HG03460 (cell line): Measurements from ENCODE around the gene LCE5A.
"Not testable (repeated sequence)": the region's sequence is repeated elsewhere in the genome, so short reads cannot be mapped to it uniquely, and the experiment has no call there.

Source experiments
- ATAC-seq: cut with Tn5 transposase; IDR thresholded peaks from one replicate; pipeline ENCODE4 v1.9.1; 2021; ENCODE audit not compliant: unreplicated experiment

The LCE5A gene

DNA sequence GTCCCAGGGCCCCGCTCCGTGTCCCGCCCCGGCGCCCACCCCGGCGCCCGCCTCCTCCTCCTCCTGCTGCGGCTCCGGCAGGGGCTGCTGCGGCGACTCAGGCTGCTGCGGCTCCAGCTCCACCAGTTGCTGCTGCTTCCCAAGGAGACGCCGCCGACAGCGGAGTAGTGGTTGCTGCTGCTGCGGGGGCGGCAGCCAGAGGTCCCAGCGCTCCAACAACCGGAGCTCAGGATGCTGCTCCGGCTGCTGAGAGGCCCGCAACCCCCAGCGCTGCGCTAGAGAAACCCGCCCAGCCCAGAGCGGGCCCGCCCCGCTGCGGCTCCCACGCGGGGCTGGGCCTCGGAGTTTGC is 4.8 kb downstream of the LCE5A start:
- no peak for ATAC-seq

DNA sequence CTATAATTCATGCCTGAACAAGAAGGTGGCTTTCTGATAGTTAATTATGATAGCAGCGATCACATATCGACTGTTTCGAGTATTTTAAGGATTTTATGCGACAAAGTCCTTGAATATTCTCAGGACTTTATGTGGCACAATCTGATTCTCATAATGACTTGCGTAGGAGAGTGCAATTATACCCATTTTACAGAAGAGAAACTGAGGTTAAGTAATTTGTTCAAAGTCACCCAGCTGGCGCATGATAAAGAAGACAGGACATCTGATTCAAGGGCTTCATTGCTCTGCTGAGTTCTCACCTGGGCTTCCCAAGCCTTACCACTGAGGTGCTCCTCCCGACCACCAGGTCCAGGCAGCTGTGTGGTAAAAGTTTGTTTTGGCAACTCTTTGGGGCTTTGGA is 5.5 kb downstream of the LCE5A start:
- ATAC-seq = no peak

DNA sequence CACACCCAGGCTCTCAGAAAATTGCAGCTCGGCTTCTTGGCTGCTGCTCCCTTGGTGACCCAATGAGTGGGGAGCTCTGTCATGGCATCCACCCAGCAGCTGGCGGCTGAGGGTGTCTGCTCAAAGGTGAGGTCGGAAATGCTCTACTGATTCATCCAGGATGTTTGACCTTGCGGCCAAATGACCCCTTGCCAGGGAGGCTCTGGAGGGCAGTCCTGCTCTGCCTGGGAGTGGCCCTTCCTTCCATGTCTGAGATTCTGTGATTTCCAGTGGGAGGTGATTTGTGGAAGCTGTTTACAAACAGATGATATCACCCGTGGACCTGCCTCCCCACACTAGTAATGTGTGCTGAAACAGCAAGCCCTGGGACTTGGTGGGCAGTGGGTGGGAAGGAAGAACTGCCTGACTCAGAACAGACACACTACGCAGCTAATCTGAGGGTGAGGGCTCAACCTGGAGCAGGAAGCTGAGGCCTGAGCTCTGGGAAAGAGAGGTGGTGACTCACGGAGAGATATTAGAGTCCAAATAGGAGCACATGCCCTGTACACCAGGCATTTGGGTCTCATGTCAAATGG is 6.7 kb downstream of the LCE5A start:
- ATAC-seq = no peak

DNA sequence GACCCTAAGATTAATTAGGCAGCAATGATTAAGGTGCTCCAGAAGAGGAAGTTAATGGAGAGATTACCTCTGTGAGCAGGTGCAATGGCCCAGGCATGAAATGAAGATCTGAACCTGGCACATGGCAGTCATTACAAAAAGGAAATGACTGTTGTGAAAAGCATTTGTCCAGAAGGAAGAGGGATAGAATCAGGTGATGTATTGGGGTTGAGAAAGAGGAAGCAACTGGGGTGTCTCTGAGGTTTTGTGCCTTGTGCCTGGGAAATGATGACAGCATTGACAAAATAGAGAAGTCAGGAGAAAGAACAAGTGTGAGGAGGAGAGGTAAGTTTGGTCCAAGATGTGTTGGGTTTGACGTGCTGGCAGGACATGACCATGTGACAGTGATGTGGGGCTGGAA is 9.2 kb downstream of the LCE5A start:
- ATAC-seq = no peak

DNA sequence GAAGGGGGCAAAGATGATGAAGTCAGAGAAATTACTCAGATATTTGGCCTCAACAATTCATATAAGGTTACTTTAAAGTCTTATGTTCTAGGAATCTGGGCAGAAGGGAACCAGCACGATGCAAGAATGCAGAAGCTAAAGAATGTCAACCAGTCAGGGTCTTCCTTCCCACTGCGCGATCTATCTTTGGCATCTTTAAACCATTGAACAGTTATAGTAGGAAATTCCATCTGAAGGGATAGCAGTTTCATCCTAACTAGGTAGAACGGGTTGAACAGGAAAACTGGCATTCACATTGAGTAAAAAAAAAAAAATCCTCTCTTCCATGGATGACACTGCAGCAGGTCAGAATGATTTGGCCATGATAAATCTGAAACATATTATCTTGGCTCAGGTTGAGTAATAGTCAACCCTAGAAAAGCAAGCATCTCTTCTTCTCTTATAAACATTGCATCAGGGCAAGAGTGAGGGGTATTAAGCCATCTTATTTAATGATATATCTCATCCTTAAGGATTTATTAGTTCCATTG is 10.0 kb downstream of the LCE5A start:
- no peak for ATAC-seq

DNA sequence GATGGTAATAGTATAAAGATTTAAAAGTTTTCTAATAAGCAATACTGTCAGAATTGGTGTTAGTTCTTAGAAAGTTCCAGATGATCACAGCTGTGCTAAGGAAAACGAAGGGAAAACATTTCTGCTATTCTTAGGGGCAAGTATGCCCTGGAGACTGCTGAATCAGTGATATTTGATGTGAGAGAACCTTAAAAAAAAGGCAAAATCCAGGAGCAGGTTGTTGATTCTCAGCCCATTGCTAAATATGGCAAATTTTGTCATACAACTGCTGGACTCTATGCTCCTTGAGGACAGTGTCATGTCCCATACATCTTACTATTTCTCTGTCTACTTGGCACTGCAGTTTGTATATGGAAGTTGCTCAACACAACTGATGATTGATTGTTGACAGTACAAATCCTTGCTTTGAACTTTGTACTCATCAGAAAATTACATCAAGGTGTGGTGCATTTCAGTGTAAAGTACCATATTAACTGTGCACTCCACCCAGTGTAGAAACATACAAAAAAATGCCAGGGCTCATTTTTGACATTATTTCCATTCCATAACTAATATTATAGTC is 14.6 kb downstream of the LCE5A start:
- no peak for ATAC-seq

DNA sequence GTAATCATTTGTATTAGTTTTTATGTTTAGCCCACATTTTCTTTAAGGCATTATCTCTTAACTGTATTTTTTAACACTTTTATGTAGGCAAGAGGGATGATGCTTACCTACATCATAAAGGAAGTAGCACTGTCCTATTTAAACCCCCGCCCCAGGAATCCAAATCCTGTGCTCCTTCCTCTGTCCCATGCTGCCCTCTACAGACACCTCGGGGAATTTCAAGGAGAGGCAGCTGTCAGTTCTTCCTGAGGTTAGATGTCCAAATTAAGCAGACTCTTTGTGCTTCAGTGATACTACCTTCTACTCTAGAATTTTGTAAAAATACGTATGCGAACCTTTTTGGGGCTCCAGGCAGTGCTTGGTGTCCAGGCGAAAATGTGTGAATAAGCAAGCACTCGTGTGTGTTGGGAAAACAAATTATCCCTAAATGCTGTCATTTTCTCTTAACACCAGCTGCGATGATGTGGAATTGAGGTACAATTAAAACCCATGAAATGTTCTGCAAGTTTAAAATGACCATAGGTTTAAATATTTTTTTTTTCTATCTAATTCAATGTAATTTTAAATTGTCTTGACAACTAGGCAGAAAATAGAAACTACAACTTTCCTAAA is 22.8 kb downstream of the LCE5A start:
- no peak for ATAC-seq

DNA sequence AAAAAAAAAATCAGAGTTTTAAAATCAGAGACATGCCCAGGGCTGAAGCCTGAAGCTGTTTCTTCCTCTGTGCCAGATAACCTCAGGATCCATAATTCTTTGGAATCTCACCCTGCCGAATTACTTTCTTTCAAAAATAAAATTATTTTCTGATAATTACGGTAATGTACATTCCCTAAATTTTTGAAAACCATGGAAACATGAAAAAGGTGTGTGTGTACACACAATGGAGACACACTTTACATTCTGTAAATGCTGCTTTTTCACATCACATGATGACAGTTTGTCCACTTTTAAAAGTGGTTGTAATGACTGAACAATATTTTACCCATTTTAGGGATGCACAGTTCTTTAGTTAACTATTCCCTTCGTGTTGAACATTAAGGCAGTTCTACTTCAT is 25.2 kb downstream of the LCE5A start:
- no peak for ATAC-seq

DNA sequence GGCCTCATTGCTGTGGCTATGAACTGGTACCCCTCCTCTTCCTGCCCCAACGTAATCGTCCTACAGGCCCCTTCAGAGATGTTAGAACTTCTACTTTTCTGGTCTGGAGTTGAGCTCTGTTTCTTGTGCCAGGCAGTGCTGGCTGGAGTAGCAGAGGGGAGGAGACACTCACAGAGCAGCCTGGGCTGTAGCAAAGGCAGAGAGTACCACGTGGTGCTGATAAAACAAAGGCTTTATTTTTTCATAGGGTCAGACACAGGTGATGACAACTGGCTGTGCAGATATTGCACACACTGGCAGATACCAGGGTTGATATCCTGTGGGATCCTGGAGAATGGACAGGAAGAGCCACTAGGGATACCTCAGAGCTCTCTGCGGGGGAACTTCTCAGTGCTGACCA is 26.9 kb downstream of the LCE5A start:
- ATAC-seq = no peak

DNA sequence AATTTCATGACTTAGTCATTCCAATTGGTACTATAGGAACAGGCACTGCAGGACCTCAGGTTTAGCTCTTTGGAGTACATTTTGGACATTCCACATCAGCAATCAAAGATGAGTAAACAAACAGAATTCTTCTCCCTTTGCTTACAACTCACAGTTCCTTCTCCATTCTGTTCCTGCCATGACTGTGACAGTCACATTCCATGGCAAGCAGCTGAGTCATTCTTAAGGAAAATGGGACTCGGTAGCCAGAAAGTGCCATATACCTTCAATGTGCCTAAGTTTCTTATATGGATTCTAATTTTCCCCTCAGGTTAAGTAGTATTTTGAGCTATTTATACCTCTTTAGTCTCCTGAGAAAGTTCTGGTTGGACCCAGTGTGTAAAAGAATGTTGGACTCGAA is 29.3 kb downstream of the LCE5A start:
- no peak for ATAC-seq

DNA sequence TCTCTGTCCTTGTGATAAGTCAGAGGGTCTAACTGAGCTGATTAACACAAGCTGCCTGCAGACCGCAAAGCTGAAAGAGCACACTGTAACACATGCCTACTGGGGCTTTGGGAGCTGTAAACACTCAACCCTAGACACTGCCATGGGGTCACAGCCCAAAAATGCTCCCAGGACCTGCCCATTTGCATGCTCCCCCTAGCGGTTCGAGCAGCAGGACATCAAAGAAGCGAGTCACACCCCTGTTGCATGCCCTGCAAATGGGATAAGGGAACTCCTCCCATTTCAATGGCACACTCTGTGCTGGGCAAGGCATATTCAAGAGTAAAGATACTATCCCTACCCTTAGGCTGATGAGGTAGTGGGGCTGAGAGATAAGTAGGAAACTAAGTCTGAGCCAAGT is 33.2 kb downstream of the LCE5A start:
- no peak for ATAC-seq

DNA sequence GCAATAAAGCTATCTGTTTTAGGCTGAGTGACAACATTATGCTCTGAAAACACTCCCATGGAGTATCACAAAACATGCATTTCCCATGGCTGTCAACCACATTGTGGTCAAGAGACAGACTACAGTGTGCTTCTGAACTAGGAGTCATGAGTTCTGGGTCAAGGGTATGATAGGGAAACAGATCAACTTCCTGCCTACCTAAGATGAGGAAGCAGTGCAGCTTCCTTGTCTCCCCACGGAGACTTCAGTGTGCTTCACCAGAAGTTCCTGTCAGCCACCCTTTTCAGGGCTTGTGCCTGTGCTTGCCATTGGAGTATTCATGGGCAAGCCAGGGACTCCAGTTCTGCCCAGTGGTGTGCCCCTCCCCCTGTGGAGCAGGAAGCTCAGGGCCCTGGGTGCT is 36.1 kb downstream of the LCE5A start:
- ATAC-seq = no peak

DNA sequence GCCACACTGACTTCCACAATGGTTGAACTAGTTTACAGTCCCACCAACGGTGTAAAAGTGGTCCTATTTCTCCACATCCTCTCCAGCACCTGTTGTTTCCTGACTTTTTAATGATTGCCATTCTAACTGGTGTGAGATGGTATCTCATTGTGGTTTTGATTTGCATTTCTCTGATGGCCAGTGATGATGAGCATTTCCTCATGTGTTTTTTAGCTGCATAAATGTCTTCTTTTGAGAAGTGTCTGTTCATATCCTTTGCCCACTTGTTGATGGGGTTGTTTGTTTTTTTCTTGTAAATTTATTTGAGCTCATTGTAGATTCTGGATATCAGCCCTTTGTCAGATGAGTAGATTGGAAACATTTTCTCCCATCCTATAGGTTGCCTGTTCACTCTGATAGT is 37.8 kb downstream of the LCE5A start:
- ATAC-seq = not testable (repeated sequence)
